ENCODE results near the gene POLD2. TPM values are rescaled to one million over a fixed set of nuclear protein-coding genes. Genes with fewer than 3 reads are reported as not detected.
A peak's percentile ranks its signal among the peaks of the same experiment; 100 is the strongest.

Gene POLD2
- total RNA-seq, 3 donors from 2014 or later = 38.9 to 49.8 (median 39.7) TPM

- Histone ChIP-seq H3K27me3 (no peaks in the 10 kb centered on the region), H3K4me1 (no peaks in the 10 kb centered on the region), H3K36me3 (no peaks in the 10 kb centered on the region), H3K27ac (peak overlapping the region; percentile 79 to 95), H3K4me3 (peak overlapping the region in 1 of 3 donors; percentile 19), H3K9me3 (no peaks in the 10 kb centered on the region)
- intact Hi-C loops (cut with DNase I; ENCODE audit: low total_unique reads) = no loop called here
- DNase-seq (ENCODE audit: low spot score in 2 of 2) = no peak
- peak in 1 of 3 donors; percentile 12 for TF ChIP-seq POLR2AphosphoS5 (IDR thresholded peaks at IDR 0.05)
- TF ChIP-seq CTCF (IDR thresholded peaks at IDR 0.05) = no peak
Observed at GRCh38 chr7:44087911-44088838, 35.2 kb downstream of the POLD2 start.

GRCh38 chr7:44086627-44087026, 36.7 kb downstream of the POLD2 start:
- intact Hi-C loops (cut with DNase I; ENCODE audit: low total_unique reads) = no loop called here
- Histone ChIP-seq H3K36me3 (no peaks in the 10 kb centered on the region), H3K4me1 (no peaks in the 10 kb centered on the region), H3K27me3 (no peaks in the 10 kb centered on the region), H3K9me3 (no peaks in the 10 kb centered on the region), H3K27ac (peak overlapping the region; percentile 29 to 95), H3K4me3 (no peak overlapping the region)
- DNase-seq (ENCODE audit: low spot score in 2 of 2) = no peak
- TF ChIP-seq POLR2A (IDR thresholded peaks at IDR 0.05) = no peak
- TF ChIP-seq POLR2AphosphoS5 (IDR thresholded peaks at IDR 0.05) = no peak
- TF ChIP-seq CTCF (IDR thresholded peaks at IDR 0.05) = no peak

GRCh38 chr7:44085546-44085945, 37.8 kb downstream of the POLD2 start:
- H3K27ac ChIP-seq = peak overlapping the region; percentile 10 to 95
- intact Hi-C loops (cut with DNase I; ENCODE audit: low total_unique reads) = no loop called here
- H3K36me3 ChIP-seq = no peaks in the 10 kb centered on the region
- no peak overlapping the region for H3K4me3 ChIP-seq
- TF ChIP-seq POLR2AphosphoS5 (IDR thresholded peaks at IDR 0.05) = no peak
- no peak for TF ChIP-seq POLR2A (IDR thresholded peaks at IDR 0.05)
- no peaks in the 10 kb centered on the region for H3K4me1 ChIP-seq
- DNase-seq (ENCODE audit: low spot score in 2 of 2) = no peak
- H3K9me3 ChIP-seq = no peaks in the 10 kb centered on the region
- H3K27me3 ChIP-seq = no peaks in the 10 kb centered on the region

- H3K9me3 ChIP-seq = no peaks in the 10 kb centered on the region
- no peak for DNase-seq (ENCODE audit: low spot score in 2 of 2)
- no peak for TF ChIP-seq CTCF (IDR thresholded peaks at IDR 0.05)
- TF ChIP-seq POLR2A (IDR thresholded peaks at IDR 0.05) = no peak
- no peak for TF ChIP-seq POLR2AphosphoS5 (IDR thresholded peaks at IDR 0.05)
- intact Hi-C loops (cut with DNase I; ENCODE audit: low total_unique reads) = no loop called here
- H3K36me3 ChIP-seq = no peaks in the 10 kb centered on the region
- H3K4me3 ChIP-seq = no peak overlapping the region
- no peaks in the 10 kb centered on the region for H3K4me1 ChIP-seq
- H3K27me3 ChIP-seq = no peaks in the 10 kb centered on the region
- peak overlapping the region in 1 of 2 donors; percentile 11 for H3K27ac ChIP-seq
Observed at GRCh38 chr7:44084701-44085100, 38.6 kb downstream of the POLD2 start.

- Histone ChIP-seq H3K9me3 (no peaks in the 10 kb centered on the region), H3K4me3 (no peak overlapping the region), H3K27ac (peak overlapping the region in 1 of 2 donors; percentile 52), H3K27me3 (no peaks in the 10 kb centered on the region), H3K4me1 (no peaks in the 10 kb centered on the region), H3K36me3 (no peaks in the 10 kb centered on the region)
- intact Hi-C loops (cut with DNase I; ENCODE audit: low total_unique reads) = no loop called here
- TF ChIP-seq POLR2A (IDR thresholded peaks at IDR 0.05) = no peak
- no peak for TF ChIP-seq POLR2AphosphoS5 (IDR thresholded peaks at IDR 0.05)
- no peak for TF ChIP-seq CTCF (IDR thresholded peaks at IDR 0.05)
- no peak for DNase-seq (ENCODE audit: low spot score in 2 of 2)
Observed at GRCh38 chr7:44083796-44084195, 39.6 kb downstream of the POLD2 start.

Data from breast epithelium (tissue), 4 donors.